Neural crest cell (in vitro differentiated cells): ENCODE results near the gene MRI1. TPM values are rescaled to one million over a fixed set of nuclear protein-coding genes. Genes with fewer than 3 reads are reported as not detected.
"Not testable (repeated sequence)": the region's sequence is repeated elsewhere in the genome, so short reads cannot be mapped to it uniquely, and the experiment has no call there.

ENCODE experiments used
- DNase-seq: peaks from one replicate; pipeline ENCODE4 v3.0.0; 2021; ENCODE audit warnings: low read depth, mixed read lengths, low spot score
- H3K27ac Mint-ChIP-seq: one replicate; pipeline ENCODE4 v1.8.0; 2021; ENCODE audit warnings: mild to moderate bottlenecking, mixed read lengths; ENCODE audit not compliant: unreplicated experiment
- H3K27me3 Mint-ChIP-seq: 2 replicates; pipeline ENCODE4 v1.8.0; 2021; ENCODE audit warnings: low read depth, mild to moderate bottlenecking, mixed read lengths
- H3K36me3 Mint-ChIP-seq: 2 replicates; pipeline ENCODE4 v1.8.0; 2021; ENCODE audit warnings: low read depth, mild to moderate bottlenecking, mixed read lengths
- H3K4me1 Mint-ChIP-seq: 2 replicates; pipeline ENCODE4 v1.8.0; 2021; ENCODE audit warnings: mixed read lengths
- H3K4me3 Mint-ChIP-seq: one replicate; pipeline ENCODE4 v1.8.0; 2021; ENCODE audit warnings: mild to moderate bottlenecking, mixed read lengths
- H3K9me3 Mint-ChIP-seq: 2 replicates; pipeline ENCODE4 v1.8.0; 2021; ENCODE audit warnings: mixed read lengths
- CTCF ChIP-seq: fragments of 200-600 bp; sonication (generic); conservative IDR thresholded peaks from 2 replicates; pipeline ENCODE4 v1.5.0; 2021; ENCODE audit warnings: antibody characterized with exemption, mild to moderate bottlenecking
- total RNA-seq: library from RNA; stranded (reverse); gene quantifications from 2 replicates; pipeline ENCODE4 v1.2.1, GENCODE V29; 2021

MRI1 gene
- total RNA-seq, 1 donor from 2014 or later = 24.0 TPM

- Mint-ChIP-seq H3K27me3 (no peaks in the 10 kb centered on the region), H3K27ac (no peak overlapping the region), H3K4me1 (peaks cover 41% of the 10 kb centered on the region), H3K36me3 (peaks cover 8% of the 10 kb centered on the region), H3K9me3 (no peaks in the 10 kb centered on the region), H3K4me3 (peak overlapping the region; percentile 16)
- no peak for DNase-seq
- no peak for TF ChIP-seq CTCF
Observed at GRCh38 chr19:13778847-13779246, 14.5 kb downstream of the MRI1 start.

- not testable (repeated sequence) for H3K27me3 Mint-ChIP-seq, H3K36me3 Mint-ChIP-seq, H3K27ac Mint-ChIP-seq, H3K4me3 Mint-ChIP-seq, H3K9me3 Mint-ChIP-seq, DNase-seq
- peaks cover 35% of the 10 kb centered on the region for H3K4me1 Mint-ChIP-seq
Observed at GRCh38 chr19:13779794-13780193, 15.5 kb downstream of the MRI1 start.

- TF ChIP-seq CTCF = no peak
- H3K36me3 Mint-ChIP-seq = peaks cover 8% of the 10 kb centered on the region
- no peak overlapping the region for H3K27ac Mint-ChIP-seq
- peaks cover 22% of the 10 kb centered on the region for H3K4me1 Mint-ChIP-seq
- H3K9me3 Mint-ChIP-seq = no peaks in the 10 kb centered on the region
- H3K27me3 Mint-ChIP-seq = peaks cover 3% of the 10 kb centered on the region
- DNase-seq = peak; percentile 58
- peak overlapping the region; percentile 47 for H3K4me3 Mint-ChIP-seq
Observed at GRCh38 chr19:13781547-13781946, 17.2 kb downstream of the MRI1 start.

GRCh38 chr19:13782537-13782936 is 18.2 kb downstream of the MRI1 start:
- Mint-ChIP-seq H3K36me3 (peaks cover 6% of the 10 kb centered on the region), H3K27ac (no peak overlapping the region), H3K9me3 (no peaks in the 10 kb centered on the region), H3K4me1 (peaks cover 19% of the 10 kb centered on the region), H3K27me3 (peaks cover 3% of the 10 kb centered on the region), H3K4me3 (no peak overlapping the region)
- TF ChIP-seq CTCF = no peak
- DNase-seq = no peak

- DNase-seq = no peak
- peaks cover 19% of the 10 kb centered on the region for H3K4me1 Mint-ChIP-seq
- H3K4me3 Mint-ChIP-seq = peak overlapping the region; percentile 56
- H3K27me3 Mint-ChIP-seq = peaks cover 3% of the 10 kb centered on the region
- peaks cover 6% of the 10 kb centered on the region for H3K36me3 Mint-ChIP-seq
- no peak for TF ChIP-seq CTCF
- no peaks in the 10 kb centered on the region for H3K9me3 Mint-ChIP-seq
- H3K27ac Mint-ChIP-seq = no peak overlapping the region
Observed at GRCh38 chr19:13783565-13784500, 19.5 kb downstream of the MRI1 start.
